BLaER1 treated with 17β-estradiol and CSF1 and Interleukin-3, amounts not matched to agents 10 nM and 100 nM (cell line): Measurements from ENCODE around the gene PELI2.

Experiments used
- H3K27ac ChIP-seq, 11 experiments: shearing (Covaris generic); formaldehyde crosslinking; 2 replicates each; pipeline ENCODE4 v1.8.1; 2022
- H3K27me3 ChIP-seq, 11 experiments: shearing (Covaris generic); formaldehyde crosslinking; 2 replicates each; pipeline ENCODE4 v1.8.1; 2022
- H3K36me3 ChIP-seq, 11 experiments: shearing (Covaris generic); formaldehyde crosslinking; 2 replicates each; pipeline ENCODE4 v1.8.1; 2022
- H3K4me1 ChIP-seq, 10 experiments: shearing (Covaris generic); formaldehyde crosslinking; 2 replicates each; pipeline ENCODE4 v1.8.1; 2022
- H3K4me2 ChIP-seq, 11 experiments: shearing (Covaris generic); formaldehyde crosslinking; 2 replicates each; pipeline ENCODE4 v1.8.1; 2022
- H3K4me3 ChIP-seq, 10 experiments: shearing (Covaris generic); formaldehyde crosslinking; 2 replicates each; pipeline ENCODE4 v1.8.1; 2022
- H3K9ac ChIP-seq, 11 experiments: shearing (Covaris generic); formaldehyde crosslinking; 2 replicates each; pipeline ENCODE4 v1.8.1; 2022
- H3K9me3 ChIP-seq, 11 experiments: shearing (Covaris generic); formaldehyde crosslinking; replicated peaks in 1 of 11; 2 replicates each; pipeline ENCODE4 v1.8.1; 2022
- H4K20me1 ChIP-seq, 11 experiments: shearing (Covaris generic); formaldehyde crosslinking; 2 replicates each; pipeline ENCODE4 v1.8.1; 2022
- Cebpa-rat ChIP-seq, 11 experiments: shearing (Covaris generic); IDR thresholded peaks; 2 replicates each; pipeline ENCODE4 v1.8.1; 2022

PELI2 gene

GRCh38 chr14:56282179-56282578, 164.0 kb downstream of the PELI2 start:
- TF ChIP-seq Cebpa-rat (IDR thresholded peaks at IDR 0.05) = no peak
- peaks cover 0 to 12% (median 0%) of the 10 kb centered on the region in 11 experiments; a peak in 4 of 22 replicates for H4K20me1 ChIP-seq

GRCh38 chr14:56284641-56285040, 166.4 kb downstream of the PELI2 start:
- H3K4me1 ChIP-seq = peaks cover 0 to 8% (median 0%) of the 10 kb centered on the region in 10 experiments; a peak in 6 of 20 replicates
- H4K20me1 ChIP-seq = peaks cover 0 to 12% (median 0%) of the 10 kb centered on the region in 11 experiments; a peak in 4 of 22 replicates
- H3K9ac ChIP-seq = no peak overlapping the region
- H3K4me3 ChIP-seq = no peak overlapping the region
- H3K27ac ChIP-seq = no peak overlapping the region
- no peak overlapping the region for H3K4me2 ChIP-seq
- no peaks in the 10 kb centered on the region for H3K27me3 ChIP-seq
- no peaks in the 10 kb centered on the region for H3K9me3 ChIP-seq
- TF ChIP-seq Cebpa-rat (IDR thresholded peaks at IDR 0.05) = no peak
- peaks cover 14 to 93% (median 52%) of the 10 kb centered on the region in 11 experiments; a peak in 21 of 22 replicates for H3K36me3 ChIP-seq

More at GRCh38 chr14:56282179-56282578, 164.0 kb downstream of the PELI2 start:
- H3K4me1 ChIP-seq = peaks cover 0 to 8% (median 0%) of the 10 kb centered on the region in 10 experiments; a peak in 6 of 20 replicates
- H3K27ac ChIP-seq = no peak overlapping the region
- no peak overlapping the region for H3K4me2 ChIP-seq
- H3K4me3 ChIP-seq = no peak overlapping the region
- no peak overlapping the region for H3K9ac ChIP-seq
- H3K9me3 ChIP-seq = no peaks in the 10 kb centered on the region
- peaks cover 0 to 79% (median 34%) of the 10 kb centered on the region in 11 experiments; a peak in 17 of 22 replicates for H3K36me3 ChIP-seq
- no peaks in the 10 kb centered on the region for H3K27me3 ChIP-seq

GRCh38 chr14:56289155-56289554, 170.9 kb downstream of the PELI2 start:
- no peak overlapping the region for H3K4me3 ChIP-seq
- H3K27ac ChIP-seq = no peak overlapping the region
- H3K4me1 ChIP-seq = peaks cover 0 to 8% (median 0%) of the 10 kb centered on the region in 10 experiments; a peak in 7 of 20 replicates
- no peaks in the 10 kb centered on the region for H3K9me3 ChIP-seq
- H4K20me1 ChIP-seq = peaks cover 0 to 23% (median 0%) of the 10 kb centered on the region in 11 experiments; a peak in 5 of 22 replicates
- TF ChIP-seq Cebpa-rat (IDR thresholded peaks at IDR 0.05) = no peak
- H3K27me3 ChIP-seq = no peaks in the 10 kb centered on the region
- H3K9ac ChIP-seq = no peak overlapping the region
- peaks cover 47 to 97% (median 72%) of the 10 kb centered on the region in 11 experiments for H3K36me3 ChIP-seq
- H3K4me2 ChIP-seq = no peak overlapping the region

GRCh38 chr14:56290195-56290594, 172.0 kb downstream of the PELI2 start:
- Histone ChIP-seq H3K9ac (no peak overlapping the region), H3K36me3 (peaks cover 58 to 97% (median 73%) of the 10 kb centered on the region in 11 experiments), H3K4me2 (no peak overlapping the region), H3K27me3 (no peaks in the 10 kb centered on the region), H3K4me3 (no peak overlapping the region), H3K9me3 (no peaks in the 10 kb centered on the region), H3K27ac (no peak overlapping the region), H3K4me1 (peaks cover 0 to 7% (median 0%) of the 10 kb centered on the region in 10 experiments; a peak in 7 of 20 replicates), H4K20me1 (peaks cover 0 to 26% (median 0%) of the 10 kb centered on the region in 11 experiments; a peak in 4 of 22 replicates)
- no peak for TF ChIP-seq Cebpa-rat (IDR thresholded peaks at IDR 0.05)

GRCh38 chr14:56292970-56293369, 174.8 kb downstream of the PELI2 start:
- H3K4me2 ChIP-seq = no peak overlapping the region
- H3K9me3 ChIP-seq = no peaks in the 10 kb centered on the region
- no peaks in the 10 kb centered on the region; a peak in 1 of 20 replicates for H3K4me1 ChIP-seq
- peaks cover 76 to 100% (median 97%) of the 10 kb centered on the region in 11 experiments for H3K36me3 ChIP-seq
- H3K27ac ChIP-seq = no peak overlapping the region
- H3K4me3 ChIP-seq = no peak overlapping the region
- no peak overlapping the region for H3K9ac ChIP-seq
- H3K27me3 ChIP-seq = no peaks in the 10 kb centered on the region
- H4K20me1 ChIP-seq = peaks cover 0 to 38% (median 0%) of the 10 kb centered on the region in 11 experiments; a peak in 3 of 22 replicates
- TF ChIP-seq Cebpa-rat (IDR thresholded peaks at IDR 0.05) = no peak

- Histone ChIP-seq H3K4me1 (no peaks in the 10 kb centered on the region; a peak in 1 of 20 replicates), H3K9ac (no peak overlapping the region), H3K9me3 (no peaks in the 10 kb centered on the region), H3K4me2 (no peak overlapping the region), H3K27ac (no peak overlapping the region), H3K36me3 (peaks cover 72 to 100% (median 97%) of the 10 kb centered on the region in 11 experiments), H3K4me3 (no peak overlapping the region), H3K27me3 (no peaks in the 10 kb centered on the region), H4K20me1 (peaks cover 0 to 38% (median 0%) of the 10 kb centered on the region in 11 experiments; a peak in 3 of 22 replicates)
- TF ChIP-seq Cebpa-rat (IDR thresholded peaks at IDR 0.05) = no peak
Observed at GRCh38 chr14:56293506-56293905, 175.3 kb downstream of the PELI2 start.

- peaks cover 66 to 100% (median 92%) of the 10 kb centered on the region in 11 experiments for H3K36me3 ChIP-seq
- no peaks in the 10 kb centered on the region for H3K27me3 ChIP-seq
- no peak overlapping the region for H3K4me3 ChIP-seq
- no peak for TF ChIP-seq Cebpa-rat (IDR thresholded peaks at IDR 0.05)
- peaks cover 0 to 38% (median 0%) of the 10 kb centered on the region in 11 experiments; a peak in 3 of 22 replicates for H4K20me1 ChIP-seq
- no peaks in the 10 kb centered on the region for H3K9me3 ChIP-seq
- H3K9ac ChIP-seq = no peak overlapping the region
- no peak overlapping the region for H3K27ac ChIP-seq
- H3K4me2 ChIP-seq = no peak overlapping the region
- no peaks in the 10 kb centered on the region; a peak in 1 of 20 replicates for H3K4me1 ChIP-seq
Observed at GRCh38 chr14:56294128-56294527, 175.9 kb downstream of the PELI2 start.

- Histone ChIP-seq H3K4me2 (no peak overlapping the region), H3K36me3 (peaks cover 54 to 99% (median 81%) of the 10 kb centered on the region in 11 experiments), H3K4me1 (no peaks in the 10 kb centered on the region; a peak in 1 of 20 replicates), H3K27ac (no peak overlapping the region), H3K9me3 (no peaks in the 10 kb centered on the region), H4K20me1 (peaks cover 0 to 38% (median 0%) of the 10 kb centered on the region in 11 experiments; a peak in 3 of 22 replicates), H3K9ac (no peak overlapping the region), H3K4me3 (no peak overlapping the region), H3K27me3 (no peaks in the 10 kb centered on the region)
- TF ChIP-seq Cebpa-rat (IDR thresholded peaks at IDR 0.05) = no peak
Observed at GRCh38 chr14:56295743-56296142, 177.5 kb downstream of the PELI2 start.

GRCh38 chr14:56297449-56297848, 179.2 kb downstream of the PELI2 start:
- Histone ChIP-seq H4K20me1 (peaks cover 0 to 31% (median 0%) of the 10 kb centered on the region in 11 experiments; a peak in 3 of 22 replicates), H3K9me3 (peaks cover 0 to 6% (median 0%) of the 10 kb centered on the region in 11 experiments; a peak in 2 of 22 replicates), H3K9ac (no peak overlapping the region), H3K36me3 (peaks cover 39 to 98% (median 79%) of the 10 kb centered on the region in 11 experiments), H3K4me3 (no peak overlapping the region), H3K27ac (no peak overlapping the region), H3K27me3 (no peaks in the 10 kb centered on the region), H3K4me1 (no peaks in the 10 kb centered on the region; a peak in 1 of 20 replicates), H3K4me2 (no peak overlapping the region)
- TF ChIP-seq Cebpa-rat (IDR thresholded peaks at IDR 0.05) = no peak
